Activated naive CD4-positive, alpha-beta T cell treated with anti-CD3 and anti-CD28 coated beads, Interleukin-2, amount 50 U/mL, for 16 hours (primary cell): Measurements from ENCODE around the gene TMEM59L.

Experiments used
- DNase-seq: peaks from one replicate; pipeline ENCODE4 v3.0.0-alpha.2; 2020

TMEM59L gene

GRCh38 chr19:18639706-18640243, 27.1 kb downstream of the TMEM59L start:
- DNase-seq = no peak

- DNase-seq = no peak
Measured at GRCh38 chr19:18644196-18645034, 31.7 kb downstream of the TMEM59L start.

- DNase-seq = no peak
Measured at GRCh38 chr19:18645035-18645511, 32.4 kb downstream of the TMEM59L start.

- no peak for DNase-seq
Measured at GRCh38 chr19:18646535-18647370, 34.1 kb downstream of the TMEM59L start.

- DNase-seq = no peak
Measured at GRCh38 chr19:18647371-18647767, 34.7 kb downstream of the TMEM59L start.

- DNase-seq = no peak
Measured at GRCh38 chr19:18647807-18648206, 35.1 kb downstream of the TMEM59L start.

- DNase-seq = no peak
Measured at GRCh38 chr19:18648973-18649315, 36.3 kb downstream of the TMEM59L start.

- DNase-seq = no peak
Measured at GRCh38 chr19:18649371-18650020, 36.8 kb downstream of the TMEM59L start.

GRCh38 chr19:18650021-18650390, 37.3 kb downstream of the TMEM59L start:
- no peak for DNase-seq

GRCh38 chr19:18650468-18651041, 37.9 kb downstream of the TMEM59L start:
- no peak for DNase-seq

GRCh38 chr19:18651300-18651699, 38.6 kb downstream of the TMEM59L start:
- no peak for DNase-seq

GRCh38 chr19:18651733-18652132, 39.1 kb downstream of the TMEM59L start:
- no peak for DNase-seq

- DNase-seq = no peak
Measured at GRCh38 chr19:18653853-18654252, 41.2 kb downstream of the TMEM59L start.

GRCh38 chr19:18654469-18654868, 41.8 kb downstream of the TMEM59L start:
- no peak for DNase-seq

- DNase-seq = no peak
Measured at GRCh38 chr19:18655173-18655844, 42.6 kb downstream of the TMEM59L start.

- DNase-seq = no peak
Measured at GRCh38 chr19:18656337-18657086, 43.8 kb downstream of the TMEM59L start.

- DNase-seq = no peak
Measured at GRCh38 chr19:18657590-18658365, 45.1 kb downstream of the TMEM59L start.

GRCh38 chr19:18658366-18658855, 45.7 kb downstream of the TMEM59L start:
- no peak for DNase-seq

GRCh38 chr19:18659281-18660050, 46.8 kb downstream of the TMEM59L start:
- DNase-seq = no peak
